Measurements from ENCODE around the gene LTA. TPM values are rescaled to one million over a fixed set of nuclear protein-coding genes. Genes with fewer than 3 reads are reported as not detected.
"Not testable (repeated sequence)": the region's sequence is repeated elsewhere in the genome, so short reads cannot be mapped to it uniquely, and the experiment has no call there.

The LTA gene
- polyA plus RNA-seq, 1 donor from 2014 or later: not detected

DNA sequence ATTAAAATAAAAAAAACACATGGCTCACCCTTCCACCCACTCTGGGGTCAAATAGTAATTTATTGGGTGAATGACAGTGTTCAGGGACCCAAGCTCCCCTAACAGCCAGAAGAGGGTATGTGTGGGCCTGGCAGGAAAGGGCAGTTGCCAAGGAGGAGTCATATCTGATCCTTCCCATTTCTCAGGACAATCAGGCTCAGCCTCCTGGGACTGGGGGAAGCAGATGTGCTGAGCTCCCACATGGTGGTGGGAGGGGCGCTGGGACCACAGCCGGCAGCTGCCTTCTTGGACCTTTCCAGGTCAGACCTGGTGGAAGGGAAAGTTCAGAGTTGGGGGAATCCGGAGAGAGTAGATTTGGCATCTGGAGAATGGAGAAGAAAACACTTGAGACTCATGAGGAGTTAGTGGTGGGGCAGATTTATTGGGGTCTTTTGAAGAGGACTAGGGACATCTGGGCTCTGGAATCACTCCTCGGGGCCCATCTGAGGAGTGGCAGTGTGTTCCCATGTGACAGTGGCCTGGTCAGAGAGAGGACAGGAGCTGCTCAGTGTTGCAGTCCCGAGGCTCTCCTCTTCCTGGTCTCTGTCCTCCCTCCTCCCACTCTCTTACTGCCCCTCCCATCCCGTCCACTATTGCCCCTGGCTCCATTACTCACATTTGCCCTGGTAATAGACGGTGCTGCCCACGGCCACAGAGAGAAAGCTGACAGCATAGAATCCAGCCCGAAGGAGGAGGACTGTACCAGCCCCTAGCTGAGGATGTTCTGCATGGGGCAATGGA, 17.0 kb downstream of the LTA start:
- Histone ChIP-seq H3K79me2 (replicated peaks; ENCODE audit: insufficient read depth, low read length) (no peaks in the 10 kb centered on the region), H3K36me3 (ENCODE audit: insufficient read depth, low read length) (no peaks in the 10 kb centered on the region), H4K20me1 (ENCODE audit: insufficient read depth) (no peaks in the 10 kb centered on the region), H3K4me2 (ENCODE audit: low read length) (no peak overlapping the region), H2AFZ (ENCODE audit: low read depth, low read length) (no peak overlapping the region), H3F3A (ENCODE audit: insufficient read depth, low read length, poor library complexity, severe bottlenecking) (no peaks in the 10 kb centered on the region), H3K4me3 (ENCODE audit: low read length) (no peak overlapping the region), H3K27me3 (ENCODE audit: insufficient read depth, low read depth, low read length) (no peaks in the 10 kb centered on the region), H3K9me2 (ENCODE audit: insufficient read depth, low read length) (no peaks in the 10 kb centered on the region), H3K27ac (ENCODE audit: low read length) (no peak overlapping the region), H3K9ac (ENCODE audit: low read length) (no peak overlapping the region), H3K9me3 (ENCODE audit: low read length) (no peaks in the 10 kb centered on the region)
- TF ChIP-seq EZH2 (IDR thresholded peaks at IDR 0.05; ENCODE audit: borderline replicate concordance, insufficient read depth, low read length, poor library complexity, severe bottlenecking): no peak
- TF ChIP-seq EP300 (conservative IDR thresholded peaks at IDR 0.05; ENCODE audit: poor library complexity, severe bottlenecking): no peak
- no peak for TF ChIP-seq CTCF (IDR thresholded peaks at IDR 0.05; ENCODE audit: poor library complexity, severe bottlenecking)
- TF ChIP-seq RAD21 (conservative IDR thresholded peaks at IDR 0.05): no peak
- no peak for TF ChIP-seq SMC3 (conservative IDR thresholded peaks at IDR 0.05; ENCODE audit: poor library complexity)
- TF ChIP-seq REST (IDR thresholded peaks at IDR 0.05; ENCODE audit: borderline replicate concordance): no peak
- TF ChIP-seq TAF1 (IDR thresholded peaks at IDR 0.05; ENCODE audit: low read depth): no peak
- TF ChIP-seq MXI1 (conservative IDR thresholded peaks at IDR 0.05; ENCODE audit: poor library complexity, severe bottlenecking): no peak
- no peak for TF ChIP-seq POLR2AphosphoS5 (IDR thresholded peaks at IDR 0.05)

- not testable (repeated sequence) for H3K9ac ChIP-seq (ENCODE audit: low read length); H3K4me3 ChIP-seq (ENCODE audit: low read length); H4K20me1 ChIP-seq (ENCODE audit: insufficient read depth)
Measured at GRCh38 chr6:31590691-31591090, 18.6 kb downstream of the LTA start.

More at GRCh38 chr6:31590691-31591090, 18.6 kb downstream of the LTA start:
- not testable (repeated sequence) for H3K9me3 ChIP-seq (ENCODE audit: low read length); H3K36me3 ChIP-seq (ENCODE audit: insufficient read depth, low read length); H3K4me2 ChIP-seq (ENCODE audit: low read length); H3K79me2 ChIP-seq (replicated peaks; ENCODE audit: insufficient read depth, low read length); H2AFZ ChIP-seq (ENCODE audit: low read depth, low read length); H3K27me3 ChIP-seq (ENCODE audit: insufficient read depth, low read depth, low read length); H3F3A ChIP-seq (ENCODE audit: insufficient read depth, low read length, poor library complexity, severe bottlenecking); H3K27ac ChIP-seq (ENCODE audit: low read length); H3K9me2 ChIP-seq (ENCODE audit: insufficient read depth, low read length)

All from neural cell (in vitro differentiated cells).